ENCODE results near the gene RAB26.
A peak's percentile ranks its signal among the peaks of the same experiment; 100 is the strongest.
"Not testable (repeated sequence)": the region's sequence is repeated elsewhere in the genome, so short reads cannot be mapped to it uniquely, and the experiment has no call there.

The RAB26 gene

GRCh38 chr16:2147981-2148671 is at the start of gene RAB26:
Gene RAB26 (plus strand): TSS chr16:2148625. CDS start chr16:2148784, 159 bp downstream.
- DNase-seq (ENCODE audit: low spot score): peak; percentile 62

GRCh38 chr16:2101581-2101980 is 46.8 kb upstream of the RAB26 start:
- DNase-seq (ENCODE audit: low spot score): not testable (repeated sequence)

- no peak for DNase-seq (ENCODE audit: low spot score)
These were observed 46.0 kb upstream of the RAB26 start for GRCh38 chr16:2102471-2102870.

GRCh38 chr16:2104464-2104863 is 44.0 kb upstream of the RAB26 start:
- DNase-seq (ENCODE audit: low spot score): not testable (repeated sequence)

GRCh38 chr16:2105291-2105690 is 43.1 kb upstream of the RAB26 start:
- DNase-seq (ENCODE audit: low spot score): not testable (repeated sequence)

- DNase-seq (ENCODE audit: low spot score): not testable (repeated sequence)
These were observed 42.7 kb upstream of the RAB26 start for GRCh38 chr16:2105769-2106168.

- not testable (repeated sequence) for DNase-seq (ENCODE audit: low spot score)
These were observed 42.2 kb upstream of the RAB26 start for GRCh38 chr16:2106211-2106610.

- DNase-seq (ENCODE audit: low spot score): not testable (repeated sequence)
These were observed 41.2 kb upstream of the RAB26 start for GRCh38 chr16:2107121-2107790.

GRCh38 chr16:2107791-2108125 is 40.7 kb upstream of the RAB26 start:
- DNase-seq (ENCODE audit: low spot score): not testable (repeated sequence)

GRCh38 chr16:2108446-2109270 is 39.8 kb upstream of the RAB26 start:
- DNase-seq (ENCODE audit: low spot score): not testable (repeated sequence)

- DNase-seq (ENCODE audit: low spot score): not testable (repeated sequence)
These were observed 39.2 kb upstream of the RAB26 start for GRCh38 chr16:2109271-2109580.

GRCh38 chr16:2109872-2110271 is 38.6 kb upstream of the RAB26 start:
- DNase-seq (ENCODE audit: low spot score): not testable (repeated sequence)

- not testable (repeated sequence) for DNase-seq (ENCODE audit: low spot score)
These were observed 38.0 kb upstream of the RAB26 start for GRCh38 chr16:2110332-2111008.

- not testable (repeated sequence) for DNase-seq (ENCODE audit: low spot score)
These were observed 37.4 kb upstream of the RAB26 start for GRCh38 chr16:2111009-2111353.

GRCh38 chr16:2111412-2112335 is 36.8 kb upstream of the RAB26 start:
- not testable (repeated sequence) for DNase-seq (ENCODE audit: low spot score)

- DNase-seq (ENCODE audit: low spot score): not testable (repeated sequence)
These were observed 35.8 kb upstream of the RAB26 start for GRCh38 chr16:2112539-2113106.

GRCh38 chr16:2114225-2114624 is 34.2 kb upstream of the RAB26 start:
- DNase-seq (ENCODE audit: low spot score): not testable (repeated sequence)

- not testable (repeated sequence) for DNase-seq (ENCODE audit: low spot score)
These were observed 33.4 kb upstream of the RAB26 start for GRCh38 chr16:2114885-2115590.

GRCh38 chr16:2115591-2115973 is 32.8 kb upstream of the RAB26 start:
- no peak for DNase-seq (ENCODE audit: low spot score)

GRCh38 chr16:2116428-2116827 is 32.0 kb upstream of the RAB26 start:
- DNase-seq (ENCODE audit: low spot score): not testable (repeated sequence)

All from LoVo (cell line).